Stimulated activated CD8-positive, alpha-beta memory T cell treated with anti-CD3 and anti-CD28 coated beads, Interleukin-2, amount 100 ng/mL, for 48 hours (primary cell): Measurements from ENCODE around the gene TSPAN2.
"Not testable (repeated sequence)": the region's sequence is repeated elsewhere in the genome, so short reads cannot be mapped to it uniquely, and the experiment has no call there.

ENCODE experiments used
- DNase-seq, 2 donors: peaks; one replicate each; pipeline ENCODE4 v3.0.0-alpha.2; 2020; ENCODE audit warnings: low read depth in 2 of 2

TSPAN2 gene

DNA sequence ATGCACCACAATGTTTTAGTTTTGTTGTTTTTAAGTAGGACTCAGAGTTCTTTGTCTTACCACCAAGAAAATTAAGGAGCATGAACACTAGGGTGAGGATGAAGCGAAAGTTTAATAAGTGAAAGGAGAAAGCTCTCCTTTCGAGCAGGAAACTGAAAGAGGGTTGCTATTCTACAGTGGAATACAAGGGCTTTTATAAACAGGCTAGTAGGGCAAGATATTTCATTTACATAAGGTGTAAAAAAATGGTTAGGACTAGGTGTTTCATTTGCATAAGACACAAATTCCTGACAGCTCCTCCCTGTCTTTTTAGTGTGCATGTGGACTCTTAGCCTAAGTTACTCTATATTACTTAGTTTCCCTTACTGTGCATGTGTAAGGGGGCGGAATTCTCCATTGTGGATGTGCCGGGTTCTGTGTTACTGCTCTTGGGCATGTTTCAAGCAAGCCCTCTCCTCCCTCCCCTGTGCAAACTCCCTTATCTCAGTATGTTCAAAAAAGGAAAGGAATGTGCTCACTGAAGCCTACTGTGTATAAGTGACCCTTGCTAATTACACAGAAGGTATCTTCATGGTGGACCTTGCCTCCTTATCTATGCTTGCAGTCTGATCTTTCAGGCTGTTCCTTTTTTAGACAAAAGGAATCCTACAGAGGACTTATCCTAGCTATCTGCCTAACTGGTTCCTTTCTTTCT, 52.3 kb downstream of the TSPAN2 start:
- no peak for DNase-seq

DNA sequence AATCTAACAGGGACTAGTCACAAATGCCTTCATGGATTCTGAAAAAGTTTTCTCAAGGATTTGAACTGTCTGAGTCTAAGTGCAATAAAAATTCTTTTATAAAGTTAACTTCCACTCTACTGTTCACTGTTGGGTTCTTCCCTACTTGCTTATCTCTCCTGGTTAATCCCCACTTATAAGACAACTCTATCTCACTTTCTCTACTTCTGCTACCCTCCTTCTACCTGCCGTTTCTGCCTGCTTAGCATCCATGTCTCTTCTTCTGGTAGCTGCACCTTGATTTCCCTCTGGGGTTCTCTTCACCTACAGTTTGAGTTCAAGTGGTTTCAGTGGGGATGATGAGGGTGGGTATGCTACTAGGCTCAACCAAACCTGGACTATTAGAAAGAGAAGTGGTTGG, 53.7 kb downstream of the TSPAN2 start:
- DNase-seq: no peak

DNA sequence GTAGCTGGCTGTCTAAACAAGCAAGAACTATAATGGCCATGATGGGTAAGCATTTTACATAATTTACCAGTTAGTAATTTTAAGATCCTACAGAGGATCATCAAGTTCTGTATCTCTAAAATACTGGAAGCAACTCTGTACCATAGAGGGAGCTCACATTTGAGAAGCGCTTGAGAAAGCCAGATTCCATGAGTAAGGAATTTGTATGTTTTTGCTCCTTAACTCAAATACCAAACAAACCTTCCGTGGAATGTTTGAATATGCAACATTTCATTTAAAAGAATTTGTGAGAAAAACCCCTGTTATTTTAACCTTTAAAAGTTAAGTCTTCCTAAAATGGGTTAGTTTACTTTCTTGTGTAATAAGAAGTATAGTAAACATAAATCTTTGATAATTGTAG, 57.7 kb downstream of the TSPAN2 start:
- no peak for DNase-seq

DNA sequence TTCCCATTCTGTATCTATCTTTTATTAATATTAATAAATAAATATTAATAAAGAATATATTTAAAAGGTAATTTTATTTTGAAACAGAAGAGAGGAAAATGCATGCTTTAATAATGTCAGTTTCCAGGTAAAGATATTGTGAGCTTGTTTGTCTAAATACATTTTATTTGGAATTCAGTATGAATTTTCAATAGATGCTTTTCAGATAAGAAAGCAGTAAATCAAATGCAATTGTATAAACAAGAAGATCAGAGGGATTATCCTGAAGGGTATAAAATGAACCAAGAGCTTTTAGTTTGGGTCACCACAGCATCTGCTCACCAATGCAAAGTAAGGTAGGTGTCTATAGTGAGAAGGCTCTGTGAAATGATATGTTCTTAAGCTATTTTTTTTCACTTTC, 59.8 kb downstream of the TSPAN2 start, which contains the start of gene TSHB:
TSS of gene TSHB (plus strand) at position 301 of the 400 bp plus-strand sequence. CDS start 3,537 bp downstream, outside the sequence.
- no peak for DNase-seq

DNA sequence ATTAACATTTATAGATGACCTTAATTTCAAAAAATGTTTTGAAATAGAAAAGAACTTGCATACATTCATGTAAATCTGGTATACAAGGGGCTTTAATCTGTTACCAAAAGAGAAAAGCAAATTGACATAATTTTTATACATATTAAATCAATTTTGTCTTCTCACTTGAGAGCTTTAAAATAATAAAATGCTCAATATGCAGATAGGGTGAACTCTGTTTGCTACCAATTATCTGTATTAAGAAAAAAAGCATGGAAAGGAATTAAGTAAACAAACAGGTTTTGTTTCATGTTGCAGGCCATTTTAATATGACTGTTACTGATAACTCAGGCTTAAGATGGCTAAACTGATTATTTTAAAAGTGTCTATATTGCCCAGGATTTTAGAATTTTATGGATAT, 65.7 kb downstream of the TSPAN2 start:
- DNase-seq: no peak

DNA sequence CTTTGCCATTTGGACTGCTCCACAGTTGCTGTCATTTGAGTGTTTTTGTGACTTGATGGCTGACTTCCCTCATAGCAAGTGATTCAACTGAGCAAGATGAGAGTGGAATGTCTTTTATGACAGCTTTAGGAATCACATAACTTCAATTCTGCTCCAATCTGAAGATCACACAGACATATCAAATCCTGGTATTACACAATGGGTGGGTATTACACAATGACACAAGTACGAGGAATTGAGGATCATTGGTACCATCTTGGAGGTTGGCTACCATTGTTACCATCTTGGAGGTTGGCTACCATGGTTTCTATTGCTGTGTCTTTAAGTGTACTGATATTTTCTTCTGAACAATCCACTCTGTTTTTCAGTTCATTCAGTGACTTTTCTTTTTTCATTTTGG, 68.2 kb downstream of the TSPAN2 start:
- DNase-seq: no peak

DNA sequence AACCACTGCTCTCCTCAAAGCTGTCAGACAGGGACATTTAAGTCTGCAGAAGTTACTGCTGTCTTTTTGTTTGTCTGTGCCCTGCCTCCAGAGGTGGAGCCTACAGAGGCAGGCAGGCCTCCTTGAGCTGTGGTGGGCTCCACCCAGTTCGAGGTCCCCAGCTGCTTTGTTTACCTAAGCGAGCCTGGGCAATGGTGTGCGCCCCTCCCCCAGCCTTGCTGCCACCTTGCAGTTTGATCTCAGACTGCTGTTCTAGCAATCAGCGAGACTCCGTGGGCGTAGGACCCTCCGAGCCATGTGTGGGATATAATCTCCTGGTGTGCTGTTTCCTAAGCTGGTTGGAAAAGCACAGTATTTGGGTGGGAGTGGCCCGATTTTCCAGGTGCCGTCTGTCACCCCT, 69.8 kb downstream of the TSPAN2 start:
- not testable (repeated sequence) for DNase-seq

DNA sequence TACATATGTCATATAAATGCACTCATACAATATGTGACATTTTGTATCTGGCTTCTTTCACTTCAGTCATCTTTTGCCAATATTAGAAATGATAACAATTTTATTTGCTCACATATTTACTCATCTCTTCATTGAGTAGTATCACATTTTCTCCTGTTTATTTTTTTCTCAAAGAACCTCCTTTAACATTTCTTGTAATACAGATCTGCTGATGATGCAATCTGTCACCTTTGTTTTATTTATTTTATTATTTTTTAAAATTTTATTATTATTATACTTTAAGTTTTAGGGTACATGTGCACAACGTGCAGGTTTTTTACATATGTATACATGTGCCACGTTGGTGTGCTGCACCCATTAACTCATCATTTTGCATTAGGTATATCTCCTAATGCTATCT, 75.5 kb downstream of the TSPAN2 start:
- no peak for DNase-seq

DNA sequence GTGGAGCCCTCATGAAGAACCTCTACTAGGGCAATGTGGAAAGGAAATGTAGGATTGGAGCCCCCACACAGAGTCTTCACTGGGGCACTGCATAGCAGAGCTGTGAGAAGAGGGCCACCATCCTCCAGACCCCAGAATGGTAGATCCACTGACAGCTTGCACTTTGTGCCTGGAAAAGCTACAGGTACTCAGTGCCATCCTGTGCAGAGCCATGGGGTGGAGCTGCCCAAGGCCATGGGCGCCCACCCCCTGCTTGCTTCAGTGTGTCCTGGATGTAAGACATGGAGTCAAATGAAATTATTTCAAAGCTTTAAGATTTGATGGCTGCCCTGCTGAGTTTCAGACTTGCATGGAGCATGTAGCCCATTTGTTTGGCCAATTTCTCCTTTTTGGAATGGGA, 76.9 kb downstream of the TSPAN2 start:
- DNase-seq: no peak

DNA sequence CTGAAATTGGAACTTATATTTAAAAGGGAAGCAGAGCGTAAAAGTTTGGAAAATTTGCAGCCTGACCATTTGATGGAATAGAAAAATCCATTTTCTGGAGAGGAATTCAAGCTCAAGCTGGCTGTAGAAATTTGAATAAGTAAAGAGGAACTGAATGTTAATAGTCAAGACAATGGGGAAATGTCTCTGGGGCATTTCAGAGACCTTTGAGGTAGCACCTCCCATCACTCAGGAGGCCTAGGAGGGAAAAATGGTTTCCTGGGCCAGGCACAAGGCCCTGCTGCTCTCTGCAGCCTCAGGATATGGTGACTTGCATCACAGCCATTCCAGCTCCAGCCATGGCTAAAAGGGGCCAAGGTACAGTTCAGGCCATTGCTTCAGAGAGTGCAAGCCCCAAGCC, 77.3 kb downstream of the TSPAN2 start:
- DNase-seq: no peak

DNA sequence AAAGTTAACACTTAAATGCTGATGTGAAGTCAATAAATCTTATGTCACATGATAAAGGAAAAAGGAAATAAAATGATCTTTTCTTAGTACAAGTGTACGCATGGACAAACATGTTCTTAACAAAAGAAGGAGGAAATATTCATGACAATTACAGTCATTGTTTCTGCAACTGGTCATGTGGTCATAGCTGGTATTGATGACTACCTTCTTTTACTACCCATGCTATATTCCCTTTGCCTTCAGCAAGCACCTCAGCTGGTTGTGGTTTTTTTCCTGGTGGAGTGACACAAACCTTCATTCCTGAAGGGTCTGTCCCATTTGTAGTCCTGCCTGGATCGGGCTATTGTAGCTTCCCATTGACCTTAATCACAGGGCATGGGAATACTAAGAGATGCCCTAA, 83.1 kb downstream of the TSPAN2 start:
- DNase-seq: no peak
